ENCODE data around the gene SCLY.

DNA sequence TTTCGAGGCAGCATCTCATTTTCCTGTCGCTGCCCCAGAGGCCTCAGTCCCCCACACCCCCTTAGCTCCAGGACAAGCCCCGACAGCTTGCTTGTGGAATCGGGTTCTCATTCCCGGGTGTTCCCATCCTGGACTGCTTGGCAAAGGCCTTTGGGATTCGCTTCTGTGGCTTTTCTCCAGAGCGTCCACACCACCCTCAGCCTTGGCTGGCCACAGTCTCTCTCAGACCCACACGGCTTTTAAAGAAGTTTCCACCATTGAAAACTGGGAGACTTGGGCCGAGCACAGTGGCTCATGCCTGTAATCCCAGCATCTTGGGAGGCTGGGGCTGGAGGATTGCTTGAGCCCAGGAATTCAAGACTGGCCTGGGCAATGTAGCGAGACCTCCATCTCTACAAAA, 42.1 kb downstream of the SCLY start:
- TF ChIP-seq, protein P1, sequence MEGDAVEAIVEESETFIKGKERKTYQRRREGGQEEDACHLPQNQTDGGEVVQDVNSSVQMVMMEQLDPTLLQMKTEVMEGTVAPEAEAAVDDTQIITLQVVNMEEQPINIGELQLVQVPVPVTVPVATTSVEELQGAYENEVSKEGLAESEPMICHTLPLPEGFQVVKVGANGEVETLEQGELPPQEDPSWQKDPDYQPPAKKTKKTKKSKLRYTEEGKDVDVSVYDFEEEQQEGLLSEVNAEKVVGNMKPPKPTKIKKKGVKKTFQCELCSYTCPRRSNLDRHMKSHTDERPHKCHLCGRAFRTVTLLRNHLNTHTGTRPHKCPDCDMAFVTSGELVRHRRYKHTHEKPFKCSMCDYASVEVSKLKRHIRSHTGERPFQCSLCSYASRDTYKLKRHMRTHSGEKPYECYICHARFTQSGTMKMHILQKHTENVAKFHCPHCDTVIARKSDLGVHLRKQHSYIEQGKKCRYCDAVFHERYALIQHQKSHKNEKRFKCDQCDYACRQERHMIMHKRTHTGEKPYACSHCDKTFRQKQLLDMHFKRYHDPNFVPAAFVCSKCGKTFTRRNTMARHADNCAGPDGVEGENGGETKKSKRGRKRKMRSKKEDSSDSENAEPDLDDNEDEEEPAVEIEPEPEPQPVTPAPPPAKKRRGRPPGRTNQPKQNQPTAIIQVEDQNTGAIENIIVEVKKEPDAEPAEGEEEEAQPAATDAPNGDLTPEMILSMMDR (IDR thresholded peaks at IDR 0.05; ENCODE audit: poor library complexity) = no peak
- no peak for TF ChIP-seq EZH2 (IDR thresholded peaks at IDR 0.05; ENCODE audit: borderline replicate concordance)

All from hepatocyte (in vitro differentiated cells).